ENCODE measurements around the gene SDHAF1. TPM values are rescaled to one million over a fixed set of nuclear protein-coding genes. Genes with fewer than 3 reads are reported as not detected.
"Not testable (repeated sequence)": the region's sequence is repeated elsewhere in the genome, so short reads cannot be mapped to it uniquely, and the experiment has no call there.

Gene SDHAF1
- polyA plus RNA-seq, 1 of the 3 experiments (the other 2 are of a cell fraction): 25.3 TPM

GRCh38 chr19:35978832-35979365 is 16.1 kb upstream of the SDHAF1 start:
- ChIA-PET CTCF (no interaction called here), POLR2A (interaction anchor here (0.6 kb wide), 1 partner anchor 30 kb away, joined by 3 read pairs; no protein-coding TSS in a partner anchor)
- no peaks in the 10 kb centered on the region for H3K9me2 ChIP-seq
- no peaks in the 10 kb centered on the region for H3K36me3 ChIP-seq (replicated peaks in 1 of 2; ENCODE audit: control insufficient read depth in 1 of 2, insufficient read depth in 2 of 2, low read length in 1 of 2)
- no peak overlapping the region for H3K4me2 ChIP-seq
- H3K27me3 ChIP-seq (ENCODE audit: insufficient read depth): no peaks in the 10 kb centered on the region
- no peaks in the 10 kb centered on the region for H3K4me1 ChIP-seq (ENCODE audit: control insufficient read depth in 1 of 2, insufficient read depth in 2 of 2, low read depth in 1 of 2, low read length in 1 of 2)
- 47% methylated on average over 20 of the region's 20 CpGs for WGBS (ENCODE audit: low lambda C conversion rate)
- TF ChIP-seq RFX5 (IDR thresholded peaks at IDR 0.05; ENCODE audit: low read length) (no peak), SMC3 (IDR thresholded peaks at IDR 0.05; ENCODE audit: low read depth, low read length) (no peak), MEF2A (IDR thresholded peaks at IDR 0.05; ENCODE audit: borderline replicate concordance, low read depth) (no peak), SIN3A (IDR thresholded peaks at IDR 0.05; ENCODE audit: borderline replicate concordance, low read depth, low read length) (no peak), POLR2AphosphoS5 (IDR thresholded peaks at IDR 0.05; ENCODE audit: low read depth, low read length) (no peak), FOXJ3 (CRISPR knock-in tag; IDR thresholded peaks at IDR 0.05) (no peak), TAF1 (IDR thresholded peaks at IDR 0.05; ENCODE audit: borderline replicate concordance, low read depth, low read length) (no peak), GATA2 (CRISPR knock-in tag; IDR thresholded peaks at IDR 0.05) (no peak), EP300 (IDR thresholded peaks at IDR 0.05; ENCODE audit: borderline replicate concordance in 1 of 2, low read depth in 1 of 2, low read length in 1 of 2) (no peak)
- TF ChIP-seq, protein P1, sequence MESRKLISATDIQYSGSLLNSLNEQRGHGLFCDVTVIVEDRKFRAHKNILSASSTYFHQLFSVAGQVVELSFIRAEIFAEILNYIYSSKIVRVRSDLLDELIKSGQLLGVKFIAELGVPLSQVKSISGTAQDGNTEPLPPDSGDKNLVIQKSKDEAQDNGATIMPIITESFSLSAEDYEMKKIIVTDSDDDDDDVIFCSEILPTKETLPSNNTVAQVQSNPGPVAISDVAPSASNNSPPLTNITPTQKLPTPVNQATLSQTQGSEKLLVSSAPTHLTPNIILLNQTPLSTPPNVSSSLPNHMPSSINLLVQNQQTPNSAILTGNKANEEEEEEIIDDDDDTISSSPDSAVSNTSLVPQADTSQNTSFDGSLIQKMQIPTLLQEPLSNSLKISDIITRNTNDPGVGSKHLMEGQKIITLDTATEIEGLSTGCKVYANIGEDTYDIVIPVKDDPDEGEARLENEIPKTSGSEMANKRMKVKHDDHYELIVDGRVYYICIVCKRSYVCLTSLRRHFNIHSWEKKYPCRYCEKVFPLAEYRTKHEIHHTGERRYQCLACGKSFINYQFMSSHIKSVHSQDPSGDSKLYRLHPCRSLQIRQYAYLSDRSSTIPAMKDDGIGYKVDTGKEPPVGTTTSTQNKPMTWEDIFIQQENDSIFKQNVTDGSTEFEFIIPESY (IDR thresholded peaks at IDR 0.05; ENCODE audit: borderline replicate concordance, low read depth): no peak
- TF ChIP-seq, protein P2, sequence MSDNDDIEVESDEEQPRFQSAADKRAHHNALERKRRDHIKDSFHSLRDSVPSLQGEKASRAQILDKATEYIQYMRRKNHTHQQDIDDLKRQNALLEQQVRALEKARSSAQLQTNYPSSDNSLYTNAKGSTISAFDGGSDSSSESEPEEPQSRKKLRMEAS (IDR thresholded peaks at IDR 0.05; ENCODE audit: low read depth): no peak
- no peaks in the 10 kb centered on the region for H4K20me1 ChIP-seq (ENCODE audit: insufficient read depth)
- no peaks in the 10 kb centered on the region for H3K79me2 ChIP-seq (ENCODE audit: insufficient read depth)
- no peak for DNase-seq
- no peaks in the 10 kb centered on the region for H3F3A ChIP-seq (replicated peaks; ENCODE audit: insufficient read depth)
- no peak overlapping the region for H3K4me3 ChIP-seq (ENCODE audit: low read depth in 2 of 2, low read length in 1 of 2)
- no peak overlapping the region for H3K9ac ChIP-seq
- H2AFZ ChIP-seq (ENCODE audit: low read depth): no peak overlapping the region
- no peak overlapping the region for H3K27ac ChIP-seq (ENCODE audit: low read depth in 2 of 2, low read length in 1 of 2)
- no peaks in the 10 kb centered on the region for H3K9me3 ChIP-seq

- H3K4me1 ChIP-seq (ENCODE audit: control insufficient read depth in 1 of 2, insufficient read depth in 2 of 2, low read depth in 1 of 2, low read length in 1 of 2): not testable (repeated sequence)
Measured at GRCh38 chr19:35980997-35981396, 14.0 kb upstream of the SDHAF1 start.

More at GRCh38 chr19:35980997-35981396, 14.0 kb upstream of the SDHAF1 start:
- H3K79me2 ChIP-seq (ENCODE audit: insufficient read depth); H3K4me2 ChIP-seq; POLR2A ChIA-PET; H3K9me2 ChIP-seq; H3K4me3 ChIP-seq (ENCODE audit: low read depth in 2 of 2, low read length in 1 of 2); H3F3A ChIP-seq (replicated peaks; ENCODE audit: insufficient read depth); H3K27me3 ChIP-seq (ENCODE audit: insufficient read depth); H4K20me1 ChIP-seq (ENCODE audit: insufficient read depth); H3K9ac ChIP-seq; H3K9me3 ChIP-seq; DNase-seq; H2AFZ ChIP-seq (ENCODE audit: low read depth); H3K36me3 ChIP-seq (replicated peaks in 1 of 2; ENCODE audit: control insufficient read depth in 1 of 2, insufficient read depth in 2 of 2, low read length in 1 of 2); H3K27ac ChIP-seq (ENCODE audit: low read depth in 2 of 2, low read length in 1 of 2): not testable (repeated sequence)
- 36% methylated on average over 4 of the region's 4 CpGs for WGBS (ENCODE audit: low lambda C conversion rate)
- CTCF ChIA-PET: interaction anchor here (0.6 to 1.2 kb wide), 2 partner anchors 10 to 263 kb away, joined by 3 read pairs; no protein-coding TSS in a partner anchor
